ENCODE results near the gene ARHGAP5.

- TF ChIP-seq ZSCAN18 (CRISPR knock-in tag; IDR thresholded peaks at IDR 0.05) (no peak), CTCF (IDR thresholded peaks at IDR 0.05) (no peak), NFYB (CRISPR knock-in tag; conservative IDR thresholded peaks at IDR 0.05; ENCODE audit: low read depth) (no peak), NR1H2 (CRISPR knock-in tag; IDR thresholded peaks at IDR 0.05) (no peak), SP1 (CRISPR knock-in tag; conservative IDR thresholded peaks at IDR 0.05) (no peak), RELA (CRISPR knock-in tag; IDR thresholded peaks at IDR 0.05; ENCODE audit: borderline replicate concordance) (no peak)
- TF ChIP-seq, protein P1, sequence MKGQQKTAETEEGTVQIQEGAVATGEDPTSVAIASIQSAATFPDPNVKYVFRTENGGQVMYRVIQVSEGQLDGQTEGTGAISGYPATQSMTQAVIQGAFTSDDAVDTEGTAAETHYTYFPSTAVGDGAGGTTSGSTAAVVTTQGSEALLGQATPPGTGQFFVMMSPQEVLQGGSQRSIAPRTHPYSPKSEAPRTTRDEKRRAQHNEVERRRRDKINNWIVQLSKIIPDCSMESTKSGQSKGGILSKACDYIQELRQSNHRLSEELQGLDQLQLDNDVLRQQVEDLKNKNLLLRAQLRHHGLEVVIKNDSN (CRISPR knock-in tag; IDR thresholded peaks at IDR 0.05) = no peak
- TF ChIP-seq, protein P2, sequence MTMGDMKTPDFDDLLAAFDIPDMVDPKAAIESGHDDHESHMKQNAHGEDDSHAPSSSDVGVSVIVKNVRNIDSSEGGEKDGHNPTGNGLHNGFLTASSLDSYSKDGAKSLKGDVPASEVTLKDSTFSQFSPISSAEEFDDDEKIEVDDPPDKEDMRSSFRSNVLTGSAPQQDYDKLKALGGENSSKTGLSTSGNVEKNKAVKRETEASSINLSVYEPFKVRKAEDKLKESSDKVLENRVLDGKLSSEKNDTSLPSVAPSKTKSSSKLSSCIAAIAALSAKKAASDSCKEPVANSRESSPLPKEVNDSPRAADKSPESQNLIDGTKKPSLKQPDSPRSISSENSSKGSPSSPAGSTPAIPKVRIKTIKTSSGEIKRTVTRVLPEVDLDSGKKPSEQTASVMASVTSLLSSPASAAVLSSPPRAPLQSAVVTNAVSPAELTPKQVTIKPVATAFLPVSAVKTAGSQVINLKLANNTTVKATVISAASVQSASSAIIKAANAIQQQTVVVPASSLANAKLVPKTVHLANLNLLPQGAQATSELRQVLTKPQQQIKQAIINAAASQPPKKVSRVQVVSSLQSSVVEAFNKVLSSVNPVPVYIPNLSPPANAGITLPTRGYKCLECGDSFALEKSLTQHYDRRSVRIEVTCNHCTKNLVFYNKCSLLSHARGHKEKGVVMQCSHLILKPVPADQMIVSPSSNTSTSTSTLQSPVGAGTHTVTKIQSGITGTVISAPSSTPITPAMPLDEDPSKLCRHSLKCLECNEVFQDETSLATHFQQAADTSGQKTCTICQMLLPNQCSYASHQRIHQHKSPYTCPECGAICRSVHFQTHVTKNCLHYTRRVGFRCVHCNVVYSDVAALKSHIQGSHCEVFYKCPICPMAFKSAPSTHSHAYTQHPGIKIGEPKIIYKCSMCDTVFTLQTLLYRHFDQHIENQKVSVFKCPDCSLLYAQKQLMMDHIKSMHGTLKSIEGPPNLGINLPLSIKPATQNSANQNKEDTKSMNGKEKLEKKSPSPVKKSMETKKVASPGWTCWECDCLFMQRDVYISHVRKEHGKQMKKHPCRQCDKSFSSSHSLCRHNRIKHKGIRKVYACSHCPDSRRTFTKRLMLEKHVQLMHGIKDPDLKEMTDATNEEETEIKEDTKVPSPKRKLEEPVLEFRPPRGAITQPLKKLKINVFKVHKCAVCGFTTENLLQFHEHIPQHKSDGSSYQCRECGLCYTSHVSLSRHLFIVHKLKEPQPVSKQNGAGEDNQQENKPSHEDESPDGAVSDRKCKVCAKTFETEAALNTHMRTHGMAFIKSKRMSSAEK (CRISPR knock-in tag; IDR thresholded peaks at IDR 0.05; ENCODE audit: borderline replicate concordance) = no peak
These were observed 90.8 kb downstream of the ARHGAP5 start for GRCh38 chr14:32167907-32168306.
